Neural crest cell (in vitro differentiated cells): ENCODE data around the gene TDRD9. TPM values are rescaled to one million over a fixed set of nuclear protein-coding genes. Genes with fewer than 3 reads are reported as not detected.

Source experiments
- DNase-seq: peaks from one replicate; pipeline ENCODE4 v3.0.0; 2021; ENCODE audit warnings: low read depth, mixed read lengths, low spot score
- H3K27ac Mint-ChIP-seq: one replicate; pipeline ENCODE4 v1.8.0; 2021; ENCODE audit warnings: mild to moderate bottlenecking, mixed read lengths; ENCODE audit not compliant: unreplicated experiment
- H3K27me3 Mint-ChIP-seq: 2 replicates; pipeline ENCODE4 v1.8.0; 2021; ENCODE audit warnings: low read depth, mild to moderate bottlenecking, mixed read lengths
- H3K36me3 Mint-ChIP-seq: 2 replicates; pipeline ENCODE4 v1.8.0; 2021; ENCODE audit warnings: low read depth, mild to moderate bottlenecking, mixed read lengths
- H3K4me1 Mint-ChIP-seq: 2 replicates; pipeline ENCODE4 v1.8.0; 2021; ENCODE audit warnings: mixed read lengths
- H3K4me3 Mint-ChIP-seq: one replicate; pipeline ENCODE4 v1.8.0; 2021; ENCODE audit warnings: mild to moderate bottlenecking, mixed read lengths
- H3K9me3 Mint-ChIP-seq: 2 replicates; pipeline ENCODE4 v1.8.0; 2021; ENCODE audit warnings: mixed read lengths
- total RNA-seq: library from RNA; stranded (reverse); gene quantifications from 2 replicates; pipeline ENCODE4 v1.2.1, GENCODE V29; 2021
- TF ChIP-seq, protein P1 (sequence below): fragments of 200-600 bp; sonication (generic); conservative IDR thresholded peaks from 2 replicates; pipeline ENCODE4 v1.5.0; 2021; ENCODE audit warnings: antibody characterized with exemption, mild to moderate bottlenecking

TDRD9 gene
- total RNA-seq, 1 donor from 2014 or later = not detected

DNA sequence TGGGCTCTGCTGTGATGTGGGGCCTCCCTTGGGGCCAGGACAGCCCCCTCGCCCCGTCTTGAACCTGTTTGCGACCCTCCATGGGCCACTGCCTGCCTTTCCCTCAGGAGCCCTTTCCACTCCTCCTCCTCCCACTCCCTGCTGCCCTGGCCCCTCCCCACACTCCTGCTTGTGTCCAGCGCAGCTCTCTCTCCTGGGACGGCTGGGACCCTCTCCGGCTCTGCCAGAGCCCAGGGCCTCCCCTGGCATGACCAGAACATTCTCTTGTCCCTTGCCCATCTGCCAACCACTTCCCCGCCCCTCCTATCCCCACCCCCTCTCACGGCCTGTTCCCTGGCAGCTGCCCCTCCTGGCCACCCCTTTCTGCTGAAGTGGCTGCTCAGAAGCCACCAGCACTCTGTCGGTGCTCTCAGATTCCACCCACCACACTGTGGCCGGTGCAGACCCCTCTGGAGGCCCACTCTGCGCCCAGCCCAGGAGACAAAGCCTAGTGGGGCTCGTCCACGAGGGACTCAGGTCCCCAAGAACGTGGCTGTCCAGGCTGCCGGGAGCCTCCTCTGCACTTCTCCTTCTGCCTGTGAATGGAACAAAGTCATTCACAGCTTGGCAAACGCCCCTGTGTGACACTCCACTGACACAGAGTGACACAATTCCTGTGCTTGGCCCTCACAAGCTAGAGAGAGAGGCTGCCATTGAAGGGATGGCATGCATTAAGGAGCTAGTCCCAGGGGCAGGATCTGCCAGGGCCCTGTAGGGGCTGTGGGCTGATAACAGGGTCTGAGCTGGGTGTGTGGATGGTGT lies 158.6 kb downstream of the TDRD9 start:
- H3K27ac Mint-ChIP-seq = peak overlapping the region; percentile 62
- peaks cover 11% of the 10 kb centered on the region for H3K27me3 Mint-ChIP-seq
- H3K4me1 Mint-ChIP-seq = no peaks in the 10 kb centered on the region
- TF ChIP-seq, protein P1, sequence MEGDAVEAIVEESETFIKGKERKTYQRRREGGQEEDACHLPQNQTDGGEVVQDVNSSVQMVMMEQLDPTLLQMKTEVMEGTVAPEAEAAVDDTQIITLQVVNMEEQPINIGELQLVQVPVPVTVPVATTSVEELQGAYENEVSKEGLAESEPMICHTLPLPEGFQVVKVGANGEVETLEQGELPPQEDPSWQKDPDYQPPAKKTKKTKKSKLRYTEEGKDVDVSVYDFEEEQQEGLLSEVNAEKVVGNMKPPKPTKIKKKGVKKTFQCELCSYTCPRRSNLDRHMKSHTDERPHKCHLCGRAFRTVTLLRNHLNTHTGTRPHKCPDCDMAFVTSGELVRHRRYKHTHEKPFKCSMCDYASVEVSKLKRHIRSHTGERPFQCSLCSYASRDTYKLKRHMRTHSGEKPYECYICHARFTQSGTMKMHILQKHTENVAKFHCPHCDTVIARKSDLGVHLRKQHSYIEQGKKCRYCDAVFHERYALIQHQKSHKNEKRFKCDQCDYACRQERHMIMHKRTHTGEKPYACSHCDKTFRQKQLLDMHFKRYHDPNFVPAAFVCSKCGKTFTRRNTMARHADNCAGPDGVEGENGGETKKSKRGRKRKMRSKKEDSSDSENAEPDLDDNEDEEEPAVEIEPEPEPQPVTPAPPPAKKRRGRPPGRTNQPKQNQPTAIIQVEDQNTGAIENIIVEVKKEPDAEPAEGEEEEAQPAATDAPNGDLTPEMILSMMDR = no peak
- no peak overlapping the region for H3K4me3 Mint-ChIP-seq
- no peaks in the 10 kb centered on the region for H3K36me3 Mint-ChIP-seq
- DNase-seq = no peak
- no peaks in the 10 kb centered on the region for H3K9me3 Mint-ChIP-seq

DNA sequence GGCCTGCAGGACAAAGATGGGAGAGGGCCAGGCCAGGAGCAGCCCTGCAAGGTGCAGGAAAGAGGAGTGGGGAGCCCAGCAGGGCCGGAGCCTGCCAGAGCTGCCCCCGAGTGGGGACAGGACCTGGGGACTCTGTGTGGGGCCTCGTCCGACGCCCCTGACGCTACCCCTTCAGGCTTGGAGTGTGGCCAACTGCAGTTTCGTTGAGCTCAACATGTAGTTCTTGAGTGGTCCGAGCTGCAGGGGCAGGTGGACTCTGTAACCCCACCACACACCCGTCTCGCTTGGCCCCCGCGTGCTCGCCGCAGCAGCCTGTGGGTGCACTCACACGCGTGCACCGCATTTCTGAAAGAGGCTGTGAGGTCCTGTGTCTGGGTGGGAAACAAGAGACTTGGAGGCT lies 159.2 kb downstream of the TDRD9 start:
- Mint-ChIP-seq H3K4me3 (no peak overlapping the region), H3K9me3 (no peaks in the 10 kb centered on the region), H3K36me3 (no peaks in the 10 kb centered on the region), H3K27me3 (peaks cover 11% of the 10 kb centered on the region), H3K4me1 (no peaks in the 10 kb centered on the region), H3K27ac (no peak overlapping the region)
- no peak for DNase-seq
- TF ChIP-seq, protein P1 = no peak

- H3K4me3 Mint-ChIP-seq = no peak overlapping the region
Observed at GRCh38 chr14:104087981-104088850, 160.0 kb downstream of the TDRD9 start.

GRCh38 chr14:104090071-104090748 lies 162.0 kb downstream of the TDRD9 start:
- H3K36me3 Mint-ChIP-seq = no peaks in the 10 kb centered on the region
- H3K27me3 Mint-ChIP-seq = no peaks in the 10 kb centered on the region
- H3K4me3 Mint-ChIP-seq = no peak overlapping the region
- DNase-seq = no peak
- H3K4me1 Mint-ChIP-seq = peaks cover 3% of the 10 kb centered on the region
- no peak overlapping the region for H3K27ac Mint-ChIP-seq
- no peaks in the 10 kb centered on the region for H3K9me3 Mint-ChIP-seq
- TF ChIP-seq, protein P1 = no peak

More at GRCh38 chr14:104087981-104088850, 160.0 kb downstream of the TDRD9 start:
- Mint-ChIP-seq H3K36me3 (no peaks in the 10 kb centered on the region), H3K27me3 (peaks cover 10% of the 10 kb centered on the region), H3K9me3 (no peaks in the 10 kb centered on the region), H3K4me1 (no peaks in the 10 kb centered on the region), H3K27ac (no peak overlapping the region)
- TF ChIP-seq, protein P1 = no peak
- DNase-seq = no peak

- no peak overlapping the region for H3K4me3 Mint-ChIP-seq
- no peak for DNase-seq
- TF ChIP-seq, protein P1 = no peak
- H3K4me1 Mint-ChIP-seq = peaks cover 3% of the 10 kb centered on the region
- no peaks in the 10 kb centered on the region for H3K9me3 Mint-ChIP-seq
- no peaks in the 10 kb centered on the region for H3K36me3 Mint-ChIP-seq
- H3K27me3 Mint-ChIP-seq = no peaks in the 10 kb centered on the region
- H3K27ac Mint-ChIP-seq = no peak overlapping the region
Observed at GRCh38 chr14:104091061-104091926, 163.0 kb downstream of the TDRD9 start.
